Measurements from ENCODE around the gene TCP11L2. TPM values are rescaled to one million over a fixed set of nuclear protein-coding genes. Genes with fewer than 3 reads are reported as not detected.

Gene TCP11L2
- total and polyA plus RNA-seq, 4 donors, result 2.5 to 98.1 (median 5.9) TPM

GRCh38 chr12:106296179-106296877, 6.2 kb upstream of the TCP11L2 start:
- no peaks in the 10 kb centered on the region for H3K27me3 ChIP-seq (ENCODE audit: control insufficient read depth in 4 of 4, insufficient read depth in 4 of 4, low read length in 3 of 4)
- WGBS, result 94% methylated on average over 8 of the region's 8 CpGs
- H3K4me3 ChIP-seq (ENCODE audit: low read depth in 1 of 3, low read length in 3 of 3), result no peak overlapping the region
- H3K9me3 ChIP-seq (ENCODE audit: control insufficient read depth in 4 of 4, low read length in 3 of 4), result no peaks in the 10 kb centered on the region
- no peaks in the 10 kb centered on the region for H3K4me1 ChIP-seq (ENCODE audit: control insufficient read depth in 4 of 4, insufficient read depth in 4 of 4, low read length in 3 of 4)
- TF ChIP-seq FOXA1 (IDR thresholded peaks at IDR 0.05) (no peak), CTCF (IDR thresholded peaks at IDR 0.05; ENCODE audit: low read depth, low read length, missing input control) (no peak), MAX (IDR thresholded peaks at IDR 0.05) (no peak), GABPA (IDR thresholded peaks at IDR 0.05 in 1 of 2, conservative IDR thresholded peaks at IDR 0.05 in 1 of 2) (no peak)
- H3K36me3 ChIP-seq (ENCODE audit: control insufficient read depth in 4 of 4, insufficient read depth in 3 of 4, low read depth in 1 of 4, low read length in 3 of 4), result no peaks in the 10 kb centered on the region
- no peak overlapping the region for H3K9ac ChIP-seq (ENCODE audit: low read depth in 1 of 2, low read length in 2 of 2)
- DNase-seq (ENCODE audit: low spot score), result no peak
- no peak overlapping the region for H3K27ac ChIP-seq (ENCODE audit: low read depth in 1 of 2, low read length in 2 of 2)

DNA sequence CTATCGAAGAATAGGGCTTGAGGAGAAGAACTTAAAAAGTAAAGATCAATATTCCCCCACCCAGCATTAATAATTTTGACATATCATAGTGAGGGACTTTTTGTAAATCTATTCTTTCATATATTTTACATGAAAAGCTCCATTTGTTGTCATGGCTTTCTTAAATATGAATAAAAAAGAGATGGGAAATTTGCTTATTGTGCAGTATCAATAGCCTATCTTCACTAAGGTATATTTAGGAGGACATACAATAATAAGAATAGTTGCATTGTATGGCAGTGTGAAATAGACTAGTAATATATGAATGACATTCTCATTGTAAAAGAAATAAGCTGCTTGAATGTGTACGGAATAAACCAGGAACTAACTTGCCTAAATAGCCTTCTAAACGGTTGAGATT, 5.5 kb upstream of the TCP11L2 start:
- Histone ChIP-seq H3K27me3 (ENCODE audit: control insufficient read depth in 4 of 4, insufficient read depth in 4 of 4, low read length in 3 of 4) (no peaks in the 10 kb centered on the region), H3K36me3 (ENCODE audit: control insufficient read depth in 4 of 4, insufficient read depth in 3 of 4, low read depth in 1 of 4, low read length in 3 of 4) (no peaks in the 10 kb centered on the region), H3K9ac (ENCODE audit: low read depth in 1 of 2, low read length in 2 of 2) (no peak overlapping the region), H3K4me1 (ENCODE audit: control insufficient read depth in 4 of 4, insufficient read depth in 4 of 4, low read length in 3 of 4) (peaks cover 0 to 6% (median 0%) of the 10 kb centered on the region in 4 donors), H3K9me3 (ENCODE audit: control insufficient read depth in 4 of 4, low read length in 3 of 4) (no peaks in the 10 kb centered on the region), H3K4me3 (ENCODE audit: low read depth in 1 of 3, low read length in 3 of 3) (no peak overlapping the region), H3K27ac (ENCODE audit: low read depth in 1 of 2, low read length in 2 of 2) (no peak overlapping the region)
- DNase-seq (ENCODE audit: low spot score), result no peak
- TF ChIP-seq, protein P1, sequence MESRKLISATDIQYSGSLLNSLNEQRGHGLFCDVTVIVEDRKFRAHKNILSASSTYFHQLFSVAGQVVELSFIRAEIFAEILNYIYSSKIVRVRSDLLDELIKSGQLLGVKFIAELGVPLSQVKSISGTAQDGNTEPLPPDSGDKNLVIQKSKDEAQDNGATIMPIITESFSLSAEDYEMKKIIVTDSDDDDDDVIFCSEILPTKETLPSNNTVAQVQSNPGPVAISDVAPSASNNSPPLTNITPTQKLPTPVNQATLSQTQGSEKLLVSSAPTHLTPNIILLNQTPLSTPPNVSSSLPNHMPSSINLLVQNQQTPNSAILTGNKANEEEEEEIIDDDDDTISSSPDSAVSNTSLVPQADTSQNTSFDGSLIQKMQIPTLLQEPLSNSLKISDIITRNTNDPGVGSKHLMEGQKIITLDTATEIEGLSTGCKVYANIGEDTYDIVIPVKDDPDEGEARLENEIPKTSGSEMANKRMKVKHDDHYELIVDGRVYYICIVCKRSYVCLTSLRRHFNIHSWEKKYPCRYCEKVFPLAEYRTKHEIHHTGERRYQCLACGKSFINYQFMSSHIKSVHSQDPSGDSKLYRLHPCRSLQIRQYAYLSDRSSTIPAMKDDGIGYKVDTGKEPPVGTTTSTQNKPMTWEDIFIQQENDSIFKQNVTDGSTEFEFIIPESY (IDR thresholded peaks at IDR 0.05), result no peak
- TF ChIP-seq HNF4A (conservative IDR thresholded peaks at IDR 0.05) (no peak), EGR1 (IDR thresholded peaks at IDR 0.05; ENCODE audit: low read depth in 2 of 2) (no peak)
- TF ChIP-seq, protein P2, sequence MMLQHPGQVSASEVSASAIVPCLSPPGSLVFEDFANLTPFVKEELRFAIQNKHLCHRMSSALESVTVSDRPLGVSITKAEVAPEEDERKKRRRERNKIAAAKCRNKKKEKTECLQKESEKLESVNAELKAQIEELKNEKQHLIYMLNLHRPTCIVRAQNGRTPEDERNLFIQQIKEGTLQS (IDR thresholded peaks at IDR 0.05), result no peak
- WGBS, result 87% methylated on average over 3 of the region's 3 CpGs

- Histone ChIP-seq H3K4me1 (ENCODE audit: control insufficient read depth in 4 of 4, insufficient read depth in 4 of 4, low read length in 3 of 4) (peaks cover 0 to 6% (median 0%) of the 10 kb centered on the region in 4 donors), H3K9me3 (ENCODE audit: control insufficient read depth in 4 of 4, low read length in 3 of 4) (no peaks in the 10 kb centered on the region), H3K27me3 (ENCODE audit: control insufficient read depth in 4 of 4, insufficient read depth in 4 of 4, low read length in 3 of 4) (no peaks in the 10 kb centered on the region), H3K27ac (ENCODE audit: low read depth in 1 of 2, low read length in 2 of 2) (no peak overlapping the region), H3K9ac (ENCODE audit: low read depth in 1 of 2, low read length in 2 of 2) (no peak overlapping the region), H3K36me3 (ENCODE audit: control insufficient read depth in 4 of 4, insufficient read depth in 3 of 4, low read depth in 1 of 4, low read length in 3 of 4) (no peaks in the 10 kb centered on the region), H3K4me3 (ENCODE audit: low read depth in 1 of 3, low read length in 3 of 3) (no peak overlapping the region)
- TF ChIP-seq TAF1 (conservative IDR thresholded peaks at IDR 0.05) (no peak), SP1 (IDR thresholded peaks at IDR 0.05) (no peak), CTCF (IDR thresholded peaks at IDR 0.05; ENCODE audit: low read depth, low read length, missing input control) (no peak)
- TF ChIP-seq, protein P2 (IDR thresholded peaks at IDR 0.05), result no peak
- DNase-seq (ENCODE audit: low spot score), result no peak
Measured at GRCh38 chr12:106297681-106298080, 4.9 kb upstream of the TCP11L2 start.

Measured in liver (tissue), 9 donors.